Transverse colon (tissue), 4 donors: ENCODE data around the gene MARS1. TPM values are rescaled to one million over a fixed set of nuclear protein-coding genes. Genes with fewer than 3 reads are reported as not detected.

Experiments used
- DNase-seq: peaks from one replicate; pipeline ENCODE4 v3.0.0-alpha.2; 2019
- H3K27ac ChIP-seq, 4 donors: fragments of 200-600 bp; sonication (generic); 2 replicates each; pipeline ENCODE4 v1.5.1; 2016 to 2018; ENCODE audit warnings: inconsistent platforms in 4 of 4
- H3K27me3 ChIP-seq: fragments of 200-600 bp; sonication (generic); 2 replicates; pipeline ENCODE4 v1.5.1; 2017; ENCODE audit warnings: inconsistent platforms
- H3K36me3 ChIP-seq, 4 donors: fragments of 200-600 bp; sonication (generic); 2 replicates each; pipeline ENCODE4 v1.5.1; 2017 to 2019; ENCODE audit warnings: inconsistent platforms in 4 of 4
- H3K4me1 ChIP-seq, 4 donors: fragments of 200-600 bp; sonication (generic); 2 replicates each; pipeline ENCODE4 v1.5.1; 2017 to 2020; ENCODE audit warnings: inconsistent platforms in 4 of 4
- H3K4me3 ChIP-seq, 4 donors: fragments of 200-600 bp; sonication (generic); 1 replicate in 1 of 4; 2 replicates in 3 of 4; pipeline versions ENCODE4 v1.5.1 to v1.6.1; 2017 to 2019; ENCODE audit warnings: inconsistent platforms in 4 of 4
- H3K9me3 ChIP-seq, 2 donors: fragments of 200-600 bp; sonication (generic); 2 replicates each; pipeline ENCODE4 v1.5.1; 2017 to 2019; ENCODE audit warnings: inconsistent platforms in 2 of 2
- CTCF ChIP-seq, 5 experiments: fragments of 200-600 bp in 3 of 5; fragments of 450-650 bp in 2 of 5; sonication (generic) in 3 of 5; IDR thresholded peaks; 1 replicate in 2 of 5; 2 replicates in 3 of 5; pipeline ENCODE4 v1.5.1; 2016 to 2017; ENCODE audit warnings: antibody characterized with exemption in 5 of 5, inconsistent platforms in 3 of 5, mild to moderate bottlenecking in 2 of 5, moderate library complexity in 1 of 5
- EP300 ChIP-seq: sonication (generic); formaldehyde crosslinking; IDR thresholded peaks from one replicate; pipeline ENCODE4 v1.6.1; 2017; ENCODE audit warnings: antibody characterized with exemption, low read depth
- POLR2A ChIP-seq: fragments of 450-650 bp; IDR thresholded peaks from one replicate; pipeline ENCODE4 v1.6.1; 2016; ENCODE audit warnings: antibody characterized with exemption, mild to moderate bottlenecking, moderate library complexity
- POLR2AphosphoS5 ChIP-seq, 3 donors: sonication (generic); formaldehyde crosslinking; IDR thresholded peaks; one replicate each; pipeline ENCODE4 v1.6.1; 2016; ENCODE audit warnings: antibody characterized with exemption in 3 of 3
- WGBS, 2 donors: methylation state at CpG; one replicate each; pipeline ENCODE4 v1.1.5; 2018; ENCODE audit warnings: low coverage in 1 of 2; 5-methylcytosine and 5-hydroxymethylcytosine counted together
- in situ Hi-C, 4 donors: fragments of 200-750 bp; cut with MboI; loops; one replicate each; pipeline versions ENCODE4 v1.15.0 to v1.15.1; 2017; ENCODE audit warnings: low sequenced_read_pairs in 3 of 4, low pct_ligation_motif_present in 1 of 4, low pct_unique_long_range_greater_than_20kb in 1 of 4
- intact Hi-C: fragments of 100-400 bp; cut with DNase I; formaldehyde crosslinking; loops from one replicate; pipeline ENCODE4 v1.15.1; 2023; ENCODE audit warnings: low total_unique reads
- total RNA-seq, 4 donors: library from RNA; depleted of rRNA; stranded (reverse); fragments of >200 nt; gene quantifications; one replicate each; pipeline ENCODE4 v1.1.0, GENCODE V29; 2016

The MARS1 gene
- total RNA-seq, 4 donors from 2014 or later, result 39.0 to 184 (median 103) TPM

GRCh38 chr12:57547288-57548012, 59.6 kb downstream of the MARS1 start:
- Histone ChIP-seq H3K9me3 (no peaks in the 10 kb centered on the region), H3K4me3 (peak overlapping the region in 3 of 4 donors; percentile 80 to 94 (median 94)), H3K36me3 (no peaks in the 10 kb centered on the region), H3K4me1 (peaks cover 7 to 42% (median 26%) of the 10 kb centered on the region in 4 donors), H3K27me3 (peaks cover 33% of the 10 kb centered on the region), H3K27ac (peak overlapping the region; percentile 35 to 94 (median 91))
- TF ChIP-seq EP300, result no peak
- no peak for TF ChIP-seq CTCF (IDR thresholded peaks at IDR 0.05)
- TF ChIP-seq POLR2A, result no peak
- TF ChIP-seq POLR2AphosphoS5 (IDR thresholded peaks at IDR 0.05), result no peak
- in situ Hi-C loops, result no loop called here
- no peak for DNase-seq
- WGBS, 2 donors, result 8 to 19% methylated on average over 6 to 9 of the region's 9 CpGs
- intact Hi-C loops, result no loop called here

GRCh38 chr12:57548013-57548315, 60.1 kb downstream of the MARS1 start:
- no peaks in the 10 kb centered on the region for H3K36me3 ChIP-seq
- H3K4me3 ChIP-seq, result no peak overlapping the region
- intact Hi-C loops, result no loop called here
- in situ Hi-C loops, result no loop called here
- no peak for TF ChIP-seq POLR2AphosphoS5 (IDR thresholded peaks at IDR 0.05)
- no peak for TF ChIP-seq EP300
- no peak for TF ChIP-seq POLR2A
- no peak for TF ChIP-seq CTCF (IDR thresholded peaks at IDR 0.05)
- WGBS, 2 donors, result 93 to 96% methylated on average over 2 of the region's 2 CpGs
- peaks cover 38% of the 10 kb centered on the region for H3K27me3 ChIP-seq
- H3K27ac ChIP-seq, result no peak overlapping the region
- H3K9me3 ChIP-seq, result no peaks in the 10 kb centered on the region
- peaks cover 7 to 37% (median 24%) of the 10 kb centered on the region in 4 donors for H3K4me1 ChIP-seq
- no peak for DNase-seq

GRCh38 chr12:57548488-57548887, 60.6 kb downstream of the MARS1 start:
- in situ Hi-C loops, result no loop called here

More at GRCh38 chr12:57548488-57548887, 60.6 kb downstream of the MARS1 start:
- intact Hi-C loops, result no loop called here
- WGBS, 2 donors, result 40 to 42% methylated on average over 1 to 2 of the region's 2 CpGs
- Histone ChIP-seq H3K36me3 (no peaks in the 10 kb centered on the region), H3K27me3 (peaks cover 41% of the 10 kb centered on the region), H3K9me3 (no peaks in the 10 kb centered on the region), H3K27ac (no peak overlapping the region), H3K4me3 (no peak overlapping the region), H3K4me1 (peaks cover 7 to 37% (median 24%) of the 10 kb centered on the region in 4 donors)
- no peak for DNase-seq
- TF ChIP-seq CTCF (IDR thresholded peaks at IDR 0.05), result no peak
- no peak for TF ChIP-seq POLR2AphosphoS5 (IDR thresholded peaks at IDR 0.05)
- no peak for TF ChIP-seq POLR2A
- TF ChIP-seq EP300, result no peak
